Neuron (in vitro differentiated cells): ENCODE data around the gene LIMS2.

Source experiments
- H2AFZ ChIP-seq: one replicate; pipeline ENCODE4 v1.6.1; 2013; ENCODE audit warnings: low read depth, mild to moderate bottlenecking, inconsistent platforms, low read length, moderate library complexity
- H3K27me3 ChIP-seq: one replicate; pipeline ENCODE4 v1.6.1; 2013; ENCODE audit warnings: low read length; ENCODE audit not compliant: insufficient read depth
- H3K36me3 ChIP-seq: one replicate; pipeline ENCODE4 v1.6.1; 2013; ENCODE audit warnings: low read length; ENCODE audit not compliant: insufficient read depth
- H3K4me1 ChIP-seq: one replicate; pipeline ENCODE4 v1.6.1; 2013; ENCODE audit warnings: low read length; ENCODE audit not compliant: insufficient read depth
- H3K4me3 ChIP-seq: 2 replicates; pipeline ENCODE4 v1.5.1; 2013; ENCODE audit warnings: mild to moderate bottlenecking, low read length, moderate library complexity
- H3K9me3 ChIP-seq: one replicate; pipeline ENCODE4 v1.6.1; 2013; ENCODE audit warnings: low read length

The LIMS2 gene, protein sequence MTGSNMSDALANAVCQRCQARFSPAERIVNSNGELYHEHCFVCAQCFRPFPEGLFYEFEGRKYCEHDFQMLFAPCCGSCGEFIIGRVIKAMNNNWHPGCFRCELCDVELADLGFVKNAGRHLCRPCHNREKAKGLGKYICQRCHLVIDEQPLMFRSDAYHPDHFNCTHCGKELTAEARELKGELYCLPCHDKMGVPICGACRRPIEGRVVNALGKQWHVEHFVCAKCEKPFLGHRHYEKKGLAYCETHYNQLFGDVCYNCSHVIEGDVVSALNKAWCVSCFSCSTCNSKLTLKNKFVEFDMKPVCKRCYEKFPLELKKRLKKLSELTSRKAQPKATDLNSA

DNA sequence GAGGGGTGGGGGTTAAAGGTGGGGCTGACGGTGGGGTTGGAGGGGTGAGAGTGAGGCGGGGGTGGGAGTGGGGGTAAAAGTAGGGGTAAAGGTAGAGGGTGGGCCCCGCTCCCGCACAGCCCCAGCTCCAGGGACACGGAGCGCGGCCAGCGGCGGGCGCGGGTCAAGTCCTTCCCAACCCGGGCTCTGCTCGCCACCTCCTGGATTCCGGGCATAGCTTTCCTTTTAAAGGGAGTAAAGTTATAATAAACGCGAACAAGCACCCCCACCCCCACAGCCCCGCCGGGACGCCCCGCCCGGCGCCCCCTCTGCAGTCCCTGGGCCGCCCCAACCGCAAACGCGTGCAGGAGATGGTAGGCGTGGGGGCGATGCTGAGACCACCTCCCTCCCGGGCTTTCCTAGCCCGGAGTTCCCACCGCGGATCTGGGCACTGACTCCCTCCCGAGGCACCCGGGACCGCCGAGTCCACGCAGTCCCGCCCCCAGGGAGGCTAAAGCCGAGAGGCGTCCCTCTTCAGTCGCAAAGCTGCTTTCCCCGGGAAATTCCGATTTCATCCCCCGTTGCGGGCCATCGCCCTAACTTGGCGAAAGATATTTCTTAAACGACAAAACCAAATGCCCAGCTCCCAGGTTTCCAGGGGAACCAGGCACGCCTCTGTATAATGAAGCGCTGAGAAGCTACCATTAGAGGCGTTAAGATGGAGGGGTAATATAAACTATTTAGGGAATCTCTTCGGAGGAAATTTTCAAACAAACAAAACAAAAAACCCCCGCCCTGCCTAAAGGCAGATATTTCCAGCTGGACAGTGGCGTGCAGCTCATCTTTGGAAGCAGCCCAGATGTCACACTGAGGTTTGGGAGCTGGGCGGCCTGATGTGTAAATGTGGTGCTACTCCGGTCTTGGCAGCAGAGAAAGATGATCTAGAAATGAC is at the start of gene LIMS2:
LIMS2 (minus strand) TSS at position 200 of the 931 bp plus-strand sequence. CDS start 506 bp downstream, outside the sequence.
- no peaks in the 10 kb centered on the region for H3K36me3 ChIP-seq
- peaks cover 12% of the 10 kb centered on the region for H3K4me1 ChIP-seq
- peaks cover 71% of the 10 kb centered on the region for H3K27me3 ChIP-seq
- H3K9me3 ChIP-seq = no peaks in the 10 kb centered on the region
- H3K4me3 ChIP-seq = peak within 1 kb of the TSS; percentile 47
- peak within 1 kb of the TSS; percentile 70 for H2AFZ ChIP-seq

DNA sequence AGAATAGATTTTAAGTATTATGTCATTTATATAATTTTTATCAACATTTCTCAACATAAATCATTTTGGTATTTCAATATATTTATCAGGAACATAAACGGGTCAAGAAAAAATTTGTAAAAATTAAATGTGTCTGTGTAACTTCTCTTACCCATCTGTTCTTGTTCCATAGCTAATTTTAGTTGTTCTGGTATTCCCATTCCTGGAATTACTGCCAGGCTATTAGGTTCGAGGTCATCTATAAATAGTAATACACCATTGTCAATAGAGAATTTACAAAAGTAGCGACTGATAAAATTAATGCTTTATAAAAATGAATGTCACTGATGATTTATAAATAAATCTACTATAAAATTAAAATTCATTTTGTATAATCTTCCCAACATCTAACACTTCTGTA is 47.5 kb upstream of the LIMS2 start:
- no peaks in the 10 kb centered on the region for H3K4me1 ChIP-seq
- H2AFZ ChIP-seq = no peak overlapping the region
- peaks cover 63% of the 10 kb centered on the region for H3K36me3 ChIP-seq
- H3K9me3 ChIP-seq = no peaks in the 10 kb centered on the region
- H3K4me3 ChIP-seq = no peak overlapping the region
- no peaks in the 10 kb centered on the region for H3K27me3 ChIP-seq

GRCh38 chr2:127721978-127722355 is 46.6 kb upstream of the LIMS2 start:
- Histone ChIP-seq H3K4me3 (no peak overlapping the region), H3K9me3 (no peaks in the 10 kb centered on the region), H3K27me3 (no peaks in the 10 kb centered on the region), H3K36me3 (peaks cover 63% of the 10 kb centered on the region), H3K4me1 (no peaks in the 10 kb centered on the region), H2AFZ (no peak overlapping the region)

GRCh38 chr2:127721311-127721977 is 46.1 kb upstream of the LIMS2 start:
- H3K9me3 ChIP-seq = no peaks in the 10 kb centered on the region
- H3K4me3 ChIP-seq = no peak overlapping the region
- H3K36me3 ChIP-seq = peaks cover 67% of the 10 kb centered on the region
- H3K4me1 ChIP-seq = no peaks in the 10 kb centered on the region
- H3K27me3 ChIP-seq = no peaks in the 10 kb centered on the region
- H2AFZ ChIP-seq = no peak overlapping the region

DNA sequence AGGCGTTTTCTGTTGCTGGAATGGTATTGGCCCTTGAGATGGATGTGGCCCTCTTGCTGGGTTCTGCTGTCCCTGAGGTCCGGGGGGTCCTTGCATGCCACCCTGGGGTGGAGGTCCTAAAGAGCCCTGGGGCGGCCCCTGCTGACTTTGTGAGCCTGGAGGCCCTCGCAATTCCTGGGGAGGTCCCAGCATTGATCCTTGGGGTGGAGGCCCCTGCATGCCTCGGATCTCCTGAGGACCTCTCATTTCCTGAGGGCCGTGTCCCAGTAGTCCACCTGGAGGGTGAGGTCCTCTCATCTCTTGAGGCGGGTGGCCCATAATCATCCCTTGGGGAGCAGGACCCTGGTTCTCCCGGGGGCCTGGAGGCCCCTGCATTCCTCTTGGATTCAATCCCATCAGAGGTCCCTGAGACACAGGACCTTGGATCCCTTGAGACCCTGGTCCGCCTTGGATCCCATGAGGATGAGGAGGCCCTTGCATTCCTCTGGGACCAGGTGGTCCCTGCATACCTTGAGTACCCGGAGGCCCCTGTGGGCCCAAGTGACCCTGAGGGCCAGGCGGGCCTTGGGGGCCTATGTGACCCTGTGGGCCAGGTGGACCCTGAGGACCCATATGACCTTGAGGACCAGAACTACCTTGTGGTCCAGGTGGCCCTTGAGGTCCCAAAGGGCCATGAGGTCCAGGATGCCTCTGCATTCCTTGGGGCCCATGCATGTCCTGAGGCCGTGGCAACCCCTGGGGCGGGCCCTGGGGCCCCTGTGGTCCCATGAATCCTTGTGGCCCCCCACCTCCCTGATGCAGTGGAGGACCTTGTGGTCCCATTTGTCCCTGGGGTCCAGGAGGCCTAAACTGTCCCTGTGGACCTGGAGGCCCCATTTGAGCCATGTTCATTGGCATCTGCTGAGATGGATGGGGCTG is 44.2 kb upstream of the LIMS2 start:
- peaks cover 71% of the 10 kb centered on the region for H3K36me3 ChIP-seq
- H3K4me1 ChIP-seq = no peaks in the 10 kb centered on the region
- H3K9me3 ChIP-seq = no peaks in the 10 kb centered on the region
- no peaks in the 10 kb centered on the region for H3K27me3 ChIP-seq
- H3K4me3 ChIP-seq = no peak overlapping the region
- no peak overlapping the region for H2AFZ ChIP-seq

GRCh38 chr2:127718271-127718670 is 42.9 kb upstream of the LIMS2 start:
- Histone ChIP-seq H3K9me3 (no peaks in the 10 kb centered on the region), H3K36me3 (peaks cover 72% of the 10 kb centered on the region), H3K4me1 (no peaks in the 10 kb centered on the region), H3K27me3 (no peaks in the 10 kb centered on the region), H3K4me3 (no peak overlapping the region), H2AFZ (no peak overlapping the region)

- Histone ChIP-seq H3K27me3 (no peaks in the 10 kb centered on the region), H2AFZ (no peak overlapping the region), H3K36me3 (peaks cover 52% of the 10 kb centered on the region), H3K4me3 (no peak overlapping the region), H3K4me1 (no peaks in the 10 kb centered on the region), H3K9me3 (no peaks in the 10 kb centered on the region)
Measured at GRCh38 chr2:127715778-127716449, 40.6 kb upstream of the LIMS2 start.

GRCh38 chr2:127713562-127713961 is 38.2 kb upstream of the LIMS2 start:
- Histone ChIP-seq H3K36me3 (peaks cover 44% of the 10 kb centered on the region), H3K27me3 (no peaks in the 10 kb centered on the region), H3K9me3 (no peaks in the 10 kb centered on the region), H3K4me1 (no peaks in the 10 kb centered on the region), H3K4me3 (no peak overlapping the region), H2AFZ (no peak overlapping the region)

- Histone ChIP-seq H3K27me3 (no peaks in the 10 kb centered on the region), H3K9me3 (no peaks in the 10 kb centered on the region), H2AFZ (no peak overlapping the region), H3K4me3 (no peak overlapping the region), H3K4me1 (no peaks in the 10 kb centered on the region), H3K36me3 (peaks cover 48% of the 10 kb centered on the region)
Measured at GRCh38 chr2:127712999-127713398, 37.7 kb upstream of the LIMS2 start.

- H3K4me3 ChIP-seq = no peak overlapping the region
- no peaks in the 10 kb centered on the region for H3K27me3 ChIP-seq
- no peaks in the 10 kb centered on the region for H3K4me1 ChIP-seq
- no peaks in the 10 kb centered on the region for H3K9me3 ChIP-seq
- no peak overlapping the region for H2AFZ ChIP-seq
- H3K36me3 ChIP-seq = peaks cover 63% of the 10 kb centered on the region
Measured at GRCh38 chr2:127709336-127709735, 34.0 kb upstream of the LIMS2 start.

DNA sequence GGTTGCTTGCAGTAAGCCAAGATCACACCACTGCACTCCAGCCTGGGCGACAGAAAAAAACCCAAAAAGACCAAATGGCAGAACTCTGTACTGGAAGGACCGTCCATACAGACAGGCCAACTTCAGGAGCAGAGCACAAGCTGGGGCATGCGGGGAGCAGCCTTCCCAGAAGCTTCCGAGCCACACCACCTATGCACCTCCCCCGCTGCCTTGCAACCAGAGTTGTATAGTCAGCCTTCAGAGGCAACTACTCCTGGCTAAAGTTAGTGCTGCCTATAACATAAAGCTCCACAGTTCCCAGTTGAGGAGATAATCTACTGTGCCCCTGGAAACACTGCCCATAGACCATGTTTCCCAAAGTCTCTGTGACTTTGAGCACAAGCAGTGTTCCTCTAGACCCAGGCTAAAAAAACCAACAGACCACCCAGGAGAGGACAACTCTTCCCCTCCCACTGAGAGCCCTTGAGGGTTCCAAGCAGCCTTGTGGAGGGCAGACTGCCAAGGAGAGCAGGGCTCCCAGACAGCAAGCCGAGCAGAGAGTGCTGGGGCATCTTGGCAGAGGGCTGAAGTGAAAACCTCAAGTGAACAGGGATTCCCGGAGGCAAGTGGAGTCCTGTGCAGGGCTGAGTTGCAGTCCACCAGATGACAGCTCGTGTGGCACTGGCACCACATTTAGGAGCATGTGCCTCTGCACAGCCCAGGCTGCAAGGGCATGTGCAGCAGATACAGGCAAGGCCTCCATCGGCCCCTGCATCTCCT is 32.7 kb upstream of the LIMS2 start:
- Histone ChIP-seq H3K4me3 (no peak overlapping the region), H3K27me3 (no peaks in the 10 kb centered on the region), H2AFZ (no peak overlapping the region), H3K4me1 (peaks cover 2% of the 10 kb centered on the region), H3K36me3 (peaks cover 57% of the 10 kb centered on the region), H3K9me3 (peaks cover 3% of the 10 kb centered on the region)
